Prostate gland (tissue), 1 donor: Measurements from ENCODE around the gene RNH1.

ENCODE experiments used
- POLR2A ChIP-seq: fragments of 450-650 bp; IDR thresholded peaks from one replicate; pipeline ENCODE4 v1.6.1; 2016; ENCODE audit warnings: antibody characterized with exemption, mild to moderate bottlenecking
- POLR2AphosphoS5 ChIP-seq: sonication (generic); formaldehyde crosslinking; IDR thresholded peaks from one replicate; pipeline ENCODE4 v1.6.1; 2017; ENCODE audit warnings: antibody characterized with exemption

- TF ChIP-seq POLR2A, result no peak
- no peak for TF ChIP-seq POLR2AphosphoS5
Measured at GRCh38 chr11:471468-472145, 35.4 kb downstream of the RNH1 start.
